IMR-90 (cell line): ENCODE measurements around the gene GLYATL2. TPM values are rescaled to one million over a fixed set of nuclear protein-coding genes. Genes with fewer than 3 reads are reported as not detected.

ENCODE experiments used
- ATAC-seq: fragments of 200-7000 bp; cut with Tn5 transposase; 2 replicates; pipeline ENCODE4 v1.9.1; 2020; ENCODE audit warnings: low read depth, mild to moderate bottlenecking, moderate library complexity
- BruUV-seq: library from RNA; stranded (reverse); fragments of 400-500 nt; replicated peaks from 2 replicates; lab custom pipeline; 2021; lab: Mats Ljungman, UMichigan
- CTCF ChIA-PET: fragments of 300-600 bp; formaldehyde crosslinking; extraction: SDS; loops from one replicate; lab custom pipeline; 2021; ENCODE audit warnings: antibody characterized with exemption; lab: Yijun Ruan, JAX
- POLR2A ChIA-PET: fragments of 300-600 bp; sonication (Branson Sonifier 250); formaldehyde crosslinking; loops from one replicate; lab custom pipeline; 2022; ENCODE audit warnings: antibody characterized with exemption; ENCODE audit not compliant: unreplicated experiment; lab: Charles Lee
- DNase-seq: peaks from one replicate; pipeline ENCODE4 v3.0.0; 2013
- H2AFZ ChIP-seq: replicated peaks from 2 replicates; pipeline ENCODE3; 2013; ENCODE audit warnings: low read length, mild to moderate bottlenecking; ENCODE audit not compliant: poor library complexity
- H2AK5ac ChIP-seq: 2 replicates; pipeline ENCODE4 v1.6.1; 2013; ENCODE audit warnings: low read depth, low read length, inconsistent platforms
- H2AK9ac ChIP-seq: replicated peaks from 2 replicates; pipeline ENCODE3; 2013; ENCODE audit warnings: mild to moderate bottlenecking, low read depth, low read length, moderate library complexity; ENCODE audit not compliant: poor library complexity
- H2BK120ac ChIP-seq: 2 replicates; pipeline ENCODE4 v1.6.1; 2013; ENCODE audit warnings: low read depth, low read length, inconsistent platforms
- H2BK15ac ChIP-seq: 3 replicates; pipeline ENCODE4 v1.6.1; 2013; ENCODE audit warnings: low read depth, low read length, inconsistent platforms
- H2BK20ac ChIP-seq: 2 replicates; pipeline ENCODE4 v1.6.1; 2013; ENCODE audit warnings: low read depth, mild to moderate bottlenecking, inconsistent platforms, low read length, moderate library complexity
- H2BK5ac ChIP-seq: 2 replicates; pipeline ENCODE4 v1.6.1; 2013; ENCODE audit warnings: mild to moderate bottlenecking, low read depth, low read length, inconsistent platforms; ENCODE audit not compliant: poor library complexity, severe bottlenecking
- H3K14ac ChIP-seq: replicated peaks from 2 replicates; pipeline ENCODE4 v1.6.1; 2013; ENCODE audit warnings: low read depth, low read length, inconsistent platforms
- H3K18ac ChIP-seq: 2 replicates; pipeline ENCODE4 v1.6.1; 2013; ENCODE audit warnings: low read depth, low read length, control low read depth
- H3K23ac ChIP-seq: 2 replicates; pipeline ENCODE4 v1.6.1; 2013; ENCODE audit warnings: low read depth, low read length, inconsistent platforms
- H3K27ac ChIP-seq: 2 replicates; pipeline ENCODE4 v1.5.1; 2013; ENCODE audit warnings: mild to moderate bottlenecking, control low read depth, low read length; ENCODE audit not compliant: insufficient read depth
- H3K27me3 ChIP-seq: 2 replicates; pipeline ENCODE4 v1.6.1; 2013; ENCODE audit warnings: low read length; ENCODE audit not compliant: control insufficient read depth, insufficient read depth
- H3K36me3 ChIP-seq: 2 replicates; pipeline ENCODE4 v1.6.1; 2013; ENCODE audit warnings: low read length, mixed read lengths; ENCODE audit not compliant: control insufficient read depth, insufficient read depth
- H3K4ac ChIP-seq: 2 replicates; pipeline ENCODE4 v1.6.1; 2013; ENCODE audit warnings: low read depth, low read length, inconsistent platforms
- H3K4me1 ChIP-seq: 2 replicates; pipeline ENCODE4 v1.6.1; 2013; ENCODE audit warnings: low read length, mixed read lengths; ENCODE audit not compliant: control insufficient read depth, insufficient read depth
- H3K4me2 ChIP-seq: 2 replicates; pipeline ENCODE4 v1.6.1; 2013; ENCODE audit warnings: low read depth, mild to moderate bottlenecking, control low read depth, low read length, moderate library complexity
- H3K4me3 ChIP-seq: 2 replicates; pipeline ENCODE4 v1.5.1; 2013; ENCODE audit warnings: low read depth, mild to moderate bottlenecking, control low read depth, low read length, moderate library complexity; ENCODE audit not compliant: insufficient read depth
- H3K56ac ChIP-seq: 2 replicates; pipeline ENCODE4 v1.6.1; 2013; ENCODE audit warnings: low read length, inconsistent platforms; ENCODE audit not compliant: insufficient read depth; ENCODE audit errors: extremely low read depth
- H3K79me1 ChIP-seq, 2 experiments: 2 replicates each; pipeline ENCODE4 v1.6.1; 2013; ENCODE audit warnings: low read length in 2 of 2, inconsistent platforms in 1 of 2, low read depth in 1 of 2
- H3K9ac ChIP-seq: 2 replicates; pipeline ENCODE4 v1.6.1; 2013; ENCODE audit warnings: low read depth, low read length, control low read depth
- H3K9me1 ChIP-seq: 2 replicates; pipeline ENCODE4 v1.6.1; 2013; ENCODE audit warnings: low read length, inconsistent platforms; ENCODE audit not compliant: insufficient read depth
- H3K9me3 ChIP-seq: 2 replicates; pipeline ENCODE4 v1.6.1; 2013; ENCODE audit warnings: low read length; ENCODE audit not compliant: control insufficient read depth, insufficient read depth
- H4K20me1 ChIP-seq: 2 replicates; pipeline ENCODE4 v1.6.1; 2013; ENCODE audit warnings: low read length, inconsistent platforms; ENCODE audit not compliant: insufficient read depth
- H4K5ac ChIP-seq: 2 replicates; pipeline ENCODE4 v1.6.1; 2013; ENCODE audit warnings: mild to moderate bottlenecking, low read depth, low read length, control low read depth
- H4K8ac ChIP-seq, 2 experiments: 2 replicates each; pipeline ENCODE4 v1.6.1; 2013; ENCODE audit warnings: low read depth in 2 of 2, low read length in 2 of 2, control low read depth in 1 of 2, inconsistent platforms in 1 of 2
- H4K91ac ChIP-seq: 2 replicates; pipeline ENCODE4 v1.6.1; 2013; ENCODE audit warnings: low read depth, low read length, inconsistent platforms; ENCODE audit not compliant: insufficient read depth
- MAFK ChIP-seq: IDR thresholded peaks from 2 replicates; pipeline ENCODE4 v1.6.1; 2012; ENCODE audit warnings: low read depth, low read length, improper control_type of control experiment
- MAZ ChIP-seq: IDR thresholded peaks from 2 replicates; pipeline ENCODE4 v1.6.1; 2012; ENCODE audit warnings: low read depth, mild to moderate bottlenecking, low read length, improper control_type of control experiment, moderate library complexity, borderline replicate concordance
- MXI1 ChIP-seq: IDR thresholded peaks from 2 replicates; pipeline ENCODE4 v1.6.1; 2012; ENCODE audit warnings: low read depth, mild to moderate bottlenecking, low read length, moderate library complexity, borderline replicate concordance
- NFE2L2 ChIP-seq: fragments of 150-350 bp; IDR thresholded peaks from 2 replicates; pipeline ENCODE4 v1.6.1; 2016; ENCODE audit warnings: low read depth, mild to moderate bottlenecking, low read length
- POLR2A ChIP-seq: IDR thresholded peaks from 2 replicates; pipeline ENCODE4 v1.6.1; 2012; ENCODE audit warnings: mild to moderate bottlenecking, low read depth, low read length
- RAD21 ChIP-seq: IDR thresholded peaks from 2 replicates; pipeline ENCODE4 v1.6.1; 2012; ENCODE audit warnings: low read length, improper control_type of control experiment
- RFX5 ChIP-seq: IDR thresholded peaks from 2 replicates; pipeline ENCODE4 v1.8.0; 2012; ENCODE audit warnings: low read depth, mild to moderate bottlenecking, low read length, moderate library complexity
- SMC3 ChIP-seq: fragments of 150-350 bp; IDR thresholded peaks from 2 replicates; pipeline ENCODE4 v1.6.1; 2016; ENCODE audit warnings: low read depth, mild to moderate bottlenecking, antibody characterized with exemption, low read length, moderate library complexity
- WGBS, 2 experiments: methylation state at CpG; one replicate each; pipeline versions ENCODE4 v1.1.5 to v1.1.7; 2013; ENCODE audit warnings: missing lambda C conversion rate in 2 of 2; ENCODE audit not compliant: insufficient read length in 1 of 2; ENCODE audit errors: extremely low coverage in 2 of 2; 5-methylcytosine and 5-hydroxymethylcytosine counted together
- dilution Hi-C: fragments of 300-500 bp; cut with HindIII; formaldehyde crosslinking; loops from one replicate; pipeline ENCODE4 v1.14.3; 2018; ENCODE audit warnings: low sequenced_read_pairs; ENCODE audit not compliant: unreplicated experiment
- in situ Hi-C: fragments of 300-500 bp; cut with MboI; formaldehyde crosslinking; loops from 3 replicates; pipeline ENCODE4 v1.14.3; 2019; ENCODE audit warnings: low sequenced_read_pairs, inconsistent platforms, mixed read lengths
- intact Hi-C: fragments of 100-400 bp; cut with micrococcal nuclease; formaldehyde crosslinking; loops from 2 replicates; pipeline ENCODE4 v1.10.0; 2022
- polyA plus RNA-seq, 3 experiments: library from polyadenylated mRNA; depleted of rRNA; stranded (reverse); fragments of >200 nt; gene quantifications; 2 replicates each; pipeline ENCODE4 v1.2.3, GENCODE V29; 2012; ENCODE audit warnings: low replicate concordance in 1 of 3
- total RNA-seq: library from RNA; depleted of rRNA; stranded (reverse); fragments of >200 nt; gene quantifications from 2 replicates; pipeline ENCODE4 v1.2.3, GENCODE V29; 2012
- TF ChIP-seq, protein P1 (sequence below): conservative IDR thresholded peaks from 2 replicates; pipeline ENCODE4 v1.5.1; 2012; ENCODE audit warnings: mild to moderate bottlenecking, low read depth, low read length, improper control_type of control experiment
- TF ChIP-seq, protein P2 (sequence below): fragments of 150-350 bp; IDR thresholded peaks from 2 replicates; pipeline ENCODE4 v1.6.1; 2016; ENCODE audit warnings: low read depth, mild to moderate bottlenecking, low read length, moderate library complexity, borderline replicate concordance
- TF ChIP-seq, protein P3 (sequence below): fragments of 150-350 bp; IDR thresholded peaks from 2 replicates; pipeline ENCODE4 v1.6.1; 2017; ENCODE audit warnings: mild to moderate bottlenecking, antibody characterized with exemption, low read length, low read depth

GLYATL2 gene
- total and polyA plus RNA-seq, 2 of the 4 experiments (the other 2 are of a cell fraction) = 0.36 to 0.77 TPM

DNA sequence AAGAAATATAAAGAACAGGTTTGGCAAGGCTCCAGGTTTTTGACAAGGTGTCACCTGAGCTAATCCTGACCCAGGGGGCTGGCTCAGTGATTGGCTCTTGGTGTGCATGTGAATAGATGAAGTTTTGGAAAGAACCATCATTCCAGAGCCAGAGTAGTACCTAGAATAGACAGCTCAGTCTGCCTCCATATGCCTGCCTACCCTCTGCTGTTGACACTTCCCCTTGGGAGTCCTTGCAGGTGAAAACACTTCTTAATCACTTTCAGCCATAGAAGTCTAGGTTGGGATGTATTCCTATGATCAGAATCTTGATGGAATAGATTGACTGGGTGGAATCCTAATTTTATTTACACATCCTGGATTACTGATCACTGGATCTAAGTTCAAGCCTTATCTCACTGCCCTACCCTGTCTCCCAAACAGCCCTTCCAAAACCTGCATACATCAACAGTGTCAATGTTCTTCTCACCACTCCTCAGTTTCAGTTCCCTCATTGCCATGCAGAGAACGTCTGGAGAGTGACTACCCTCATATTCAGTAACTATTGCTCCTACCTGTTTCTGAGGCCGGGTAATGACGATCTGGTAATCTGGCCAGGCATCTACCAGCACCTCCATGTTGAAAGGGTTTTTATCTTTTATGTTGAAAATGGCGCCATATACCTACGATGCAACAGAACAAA is 6.7 kb downstream of the GLYATL2 start:
- H4K91ac ChIP-seq = no peak overlapping the region
- no peak overlapping the region for H2BK120ac ChIP-seq
- ChIA-PET POLR2A (no interaction called here), CTCF (no interaction called here)
- H2AK5ac ChIP-seq = no peak overlapping the region
- H3K4me3 ChIP-seq = no peak overlapping the region
- no CpG with 5 or more reads among the region's 5 CpGs for WGBS, 2 experiments
- no peak overlapping the region for H2BK5ac ChIP-seq
- dilution Hi-C loops = no loop called here
- H3K23ac ChIP-seq = no peak overlapping the region
- H3K9me1 ChIP-seq = no peaks in the 10 kb centered on the region
- no peak overlapping the region for H2BK20ac ChIP-seq
- H3K9me3 ChIP-seq = no peaks in the 10 kb centered on the region
- ATAC-seq (no peak), DNase-seq (no peak)
- no peak overlapping the region for H3K56ac ChIP-seq
- no peaks in the 10 kb centered on the region for H3K27me3 ChIP-seq
- in situ Hi-C loops = no loop called here
- BruUV-seq = no TSS peak
- no peak overlapping the region for H2BK15ac ChIP-seq
- intact Hi-C loops = no loop called here
- no peak overlapping the region for H3K18ac ChIP-seq
- H4K5ac ChIP-seq = no peak overlapping the region
- no peak overlapping the region for H2AK9ac ChIP-seq
- H2AFZ ChIP-seq = no peak overlapping the region
- no peaks in the 10 kb centered on the region for H4K20me1 ChIP-seq
- H3K4me1 ChIP-seq = no peaks in the 10 kb centered on the region
- TF ChIP-seq MAZ = no peak
- TF ChIP-seq POLR2A = no peak
- no peak for TF ChIP-seq RFX5
- no peak for TF ChIP-seq MAFK
- TF ChIP-seq, protein P1, sequence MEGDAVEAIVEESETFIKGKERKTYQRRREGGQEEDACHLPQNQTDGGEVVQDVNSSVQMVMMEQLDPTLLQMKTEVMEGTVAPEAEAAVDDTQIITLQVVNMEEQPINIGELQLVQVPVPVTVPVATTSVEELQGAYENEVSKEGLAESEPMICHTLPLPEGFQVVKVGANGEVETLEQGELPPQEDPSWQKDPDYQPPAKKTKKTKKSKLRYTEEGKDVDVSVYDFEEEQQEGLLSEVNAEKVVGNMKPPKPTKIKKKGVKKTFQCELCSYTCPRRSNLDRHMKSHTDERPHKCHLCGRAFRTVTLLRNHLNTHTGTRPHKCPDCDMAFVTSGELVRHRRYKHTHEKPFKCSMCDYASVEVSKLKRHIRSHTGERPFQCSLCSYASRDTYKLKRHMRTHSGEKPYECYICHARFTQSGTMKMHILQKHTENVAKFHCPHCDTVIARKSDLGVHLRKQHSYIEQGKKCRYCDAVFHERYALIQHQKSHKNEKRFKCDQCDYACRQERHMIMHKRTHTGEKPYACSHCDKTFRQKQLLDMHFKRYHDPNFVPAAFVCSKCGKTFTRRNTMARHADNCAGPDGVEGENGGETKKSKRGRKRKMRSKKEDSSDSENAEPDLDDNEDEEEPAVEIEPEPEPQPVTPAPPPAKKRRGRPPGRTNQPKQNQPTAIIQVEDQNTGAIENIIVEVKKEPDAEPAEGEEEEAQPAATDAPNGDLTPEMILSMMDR = no peak
- TF ChIP-seq NFE2L2 = no peak
- TF ChIP-seq RAD21 = no peak
- TF ChIP-seq, protein P2, sequence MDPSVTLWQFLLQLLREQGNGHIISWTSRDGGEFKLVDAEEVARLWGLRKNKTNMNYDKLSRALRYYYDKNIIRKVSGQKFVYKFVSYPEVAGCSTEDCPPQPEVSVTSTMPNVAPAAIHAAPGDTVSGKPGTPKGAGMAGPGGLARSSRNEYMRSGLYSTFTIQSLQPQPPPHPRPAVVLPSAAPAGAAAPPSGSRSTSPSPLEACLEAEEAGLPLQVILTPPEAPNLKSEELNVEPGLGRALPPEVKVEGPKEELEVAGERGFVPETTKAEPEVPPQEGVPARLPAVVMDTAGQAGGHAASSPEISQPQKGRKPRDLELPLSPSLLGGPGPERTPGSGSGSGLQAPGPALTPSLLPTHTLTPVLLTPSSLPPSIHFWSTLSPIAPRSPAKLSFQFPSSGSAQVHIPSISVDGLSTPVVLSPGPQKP = no peak
- no peak for TF ChIP-seq SMC3
- TF ChIP-seq MXI1 = no peak
- TF ChIP-seq, protein P3, sequence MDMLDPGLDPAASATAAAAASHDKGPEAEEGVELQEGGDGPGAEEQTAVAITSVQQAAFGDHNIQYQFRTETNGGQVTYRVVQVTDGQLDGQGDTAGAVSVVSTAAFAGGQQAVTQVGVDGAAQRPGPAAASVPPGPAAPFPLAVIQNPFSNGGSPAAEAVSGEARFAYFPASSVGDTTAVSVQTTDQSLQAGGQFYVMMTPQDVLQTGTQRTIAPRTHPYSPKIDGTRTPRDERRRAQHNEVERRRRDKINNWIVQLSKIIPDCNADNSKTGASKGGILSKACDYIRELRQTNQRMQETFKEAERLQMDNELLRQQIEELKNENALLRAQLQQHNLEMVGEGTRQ = no peak
- H3K9ac ChIP-seq = no peak overlapping the region
- H3K4ac ChIP-seq = no peak overlapping the region
- H3K14ac ChIP-seq = no peak overlapping the region
- H3K27ac ChIP-seq = no peak overlapping the region
- no peaks in the 10 kb centered on the region for H3K79me1 ChIP-seq
- no peak overlapping the region for H4K8ac ChIP-seq
- H3K4me2 ChIP-seq = no peak overlapping the region
- H3K36me3 ChIP-seq = no peaks in the 10 kb centered on the region
